IPS-11a (cell line): ENCODE data around the gene CAMK2B.

Experiments
- H3K4me3 ChIP-seq: one replicate; pipeline ENCODE4 v1.5.1; 2013; ENCODE audit warnings: low read depth, low read length, control low read depth

Gene CAMK2B

GRCh38 chr7:44325201-44325671, at the start of gene CAMK2B:
Gene CAMK2B, minus strand, starts transcription at chr7:44325594. Its CDS starts 173 bp downstream, at chr7:44325421.
- no peak within 1 kb of the TSS for H3K4me3 ChIP-seq

GRCh38 chr7:44374007-44374763, 48.8 kb upstream of the CAMK2B start:
- H3K4me3 ChIP-seq = no peak overlapping the region

GRCh38 chr7:44373418-44373740, 48.0 kb upstream of the CAMK2B start:
- no peak overlapping the region for H3K4me3 ChIP-seq

- no peak overlapping the region for H3K4me3 ChIP-seq
These were observed 47.4 kb upstream of the CAMK2B start for GRCh38 chr7:44372560-44373417.

- no peak overlapping the region for H3K4me3 ChIP-seq
These were observed 43.5 kb upstream of the CAMK2B start for GRCh38 chr7:44368885-44369284.

- no peak overlapping the region for H3K4me3 ChIP-seq
These were observed 43.1 kb upstream of the CAMK2B start for GRCh38 chr7:44368455-44368854.

- H3K4me3 ChIP-seq = no peak overlapping the region
These were observed 42.2 kb upstream of the CAMK2B start for GRCh38 chr7:44367475-44368043.

GRCh38 chr7:44366986-44367385, 41.6 kb upstream of the CAMK2B start:
- no peak overlapping the region for H3K4me3 ChIP-seq

GRCh38 chr7:44353668-44354067, 28.3 kb upstream of the CAMK2B start:
- no peak overlapping the region for H3K4me3 ChIP-seq

GRCh38 chr7:44348851-44349781, 23.7 kb upstream of the CAMK2B start:
- no peak overlapping the region for H3K4me3 ChIP-seq

- H3K4me3 ChIP-seq = no peak overlapping the region
These were observed 22.9 kb upstream of the CAMK2B start for GRCh38 chr7:44348300-44348699.

- no peak overlapping the region for H3K4me3 ChIP-seq
These were observed 22.2 kb upstream of the CAMK2B start for GRCh38 chr7:44347546-44348114.

GRCh38 chr7:44346063-44346462, 20.7 kb upstream of the CAMK2B start:
- H3K4me3 ChIP-seq = no peak overlapping the region

- H3K4me3 ChIP-seq = no peak overlapping the region
These were observed 16.0 kb upstream of the CAMK2B start for GRCh38 chr7:44341401-44341800.

- no peak overlapping the region for H3K4me3 ChIP-seq
These were observed 13.2 kb upstream of the CAMK2B start for GRCh38 chr7:44338600-44338999.

GRCh38 chr7:44336491-44336890, 11.1 kb upstream of the CAMK2B start:
- no peak overlapping the region for H3K4me3 ChIP-seq

- no peak overlapping the region for H3K4me3 ChIP-seq
These were observed 9.8 kb upstream of the CAMK2B start for GRCh38 chr7:44335184-44335583.

GRCh38 chr7:44334734-44335097, 9.3 kb upstream of the CAMK2B start:
- no peak overlapping the region for H3K4me3 ChIP-seq

- no peak overlapping the region for H3K4me3 ChIP-seq
These were observed 8.7 kb upstream of the CAMK2B start for GRCh38 chr7:44333911-44334733.

GRCh38 chr7:44331682-44332081, 6.3 kb upstream of the CAMK2B start:
- no peak overlapping the region for H3K4me3 ChIP-seq
